ENCODE data around the gene GPLD1.

The GPLD1 gene

GRCh38 chr6:24382220-24382540, 107.2 kb downstream of the GPLD1 start:
- TF ChIP-seq CTCF (IDR thresholded peaks at IDR 0.05), result no peak
- no peak overlapping the region for H3K9ac ChIP-seq
- H3K79me2 ChIP-seq, result no peaks in the 10 kb centered on the region
- no peaks in the 10 kb centered on the region for H3K9me3 ChIP-seq (ENCODE audit: control insufficient read depth, low read length)
- H3K4me1 ChIP-seq, result no peaks in the 10 kb centered on the region
- no peaks in the 10 kb centered on the region for H3K36me3 ChIP-seq (ENCODE audit: control insufficient read depth, insufficient read depth, low read length)
- H3K27ac ChIP-seq, result no peak overlapping the region
- H3K4me3 ChIP-seq (ENCODE audit: low read depth, low read length), result no peak overlapping the region
- H3K4me2 ChIP-seq (ENCODE audit: low read length), result no peak overlapping the region
- no peaks in the 10 kb centered on the region for H3K27me3 ChIP-seq (ENCODE audit: control insufficient read depth, insufficient read depth, low read length)
- H2AFZ ChIP-seq, result no peak overlapping the region

- no peak for TF ChIP-seq CTCF (IDR thresholded peaks at IDR 0.05)
- no peak overlapping the region for H3K9ac ChIP-seq
- no peaks in the 10 kb centered on the region for H3K36me3 ChIP-seq (ENCODE audit: control insufficient read depth, insufficient read depth, low read length)
- no peak overlapping the region for H3K4me2 ChIP-seq (ENCODE audit: low read length)
- H3K27me3 ChIP-seq (ENCODE audit: control insufficient read depth, insufficient read depth, low read length), result no peaks in the 10 kb centered on the region
- no peak overlapping the region for H3K4me3 ChIP-seq (ENCODE audit: low read depth, low read length)
- H3K27ac ChIP-seq, result no peak overlapping the region
- H3K4me1 ChIP-seq, result no peaks in the 10 kb centered on the region
- no peaks in the 10 kb centered on the region for H3K79me2 ChIP-seq
- no peaks in the 10 kb centered on the region for H3K9me3 ChIP-seq (ENCODE audit: control insufficient read depth, low read length)
- no peak overlapping the region for H2AFZ ChIP-seq
Measured at GRCh38 chr6:24381476-24382219, 107.7 kb downstream of the GPLD1 start.

GRCh38 chr6:24378473-24379097, 110.8 kb downstream of the GPLD1 start:
- H2AFZ ChIP-seq, result no peak overlapping the region
- H3K27me3 ChIP-seq (ENCODE audit: control insufficient read depth, insufficient read depth, low read length), result no peaks in the 10 kb centered on the region
- no peaks in the 10 kb centered on the region for H3K9me3 ChIP-seq (ENCODE audit: control insufficient read depth, low read length)
- H3K27ac ChIP-seq, result no peak overlapping the region
- no peak overlapping the region for H3K9ac ChIP-seq
- no peaks in the 10 kb centered on the region for H3K36me3 ChIP-seq (ENCODE audit: control insufficient read depth, insufficient read depth, low read length)
- no peaks in the 10 kb centered on the region for H3K79me2 ChIP-seq
- TF ChIP-seq CTCF (IDR thresholded peaks at IDR 0.05), result no peak
- H3K4me2 ChIP-seq (ENCODE audit: low read length), result no peak overlapping the region
- no peak overlapping the region for H3K4me3 ChIP-seq (ENCODE audit: low read depth, low read length)
- no peaks in the 10 kb centered on the region for H3K4me1 ChIP-seq

Data from parathyroid adenoma (tissue), 2 donors.